Esophagus muscularis mucosa (tissue), 4 donors: ENCODE measurements around the gene SLFN12. TPM values are rescaled to one million over a fixed set of nuclear protein-coding genes. Genes with fewer than 3 reads are reported as not detected.

Source experiments
- DNase-seq: peaks from one replicate; pipeline ENCODE4 v3.0.0-alpha.2; 2017; ENCODE audit errors: extremely low spot score
- H3K27ac ChIP-seq, 4 donors: fragments of 200-600 bp; sonication (generic); replicated peaks in 1 of 4; 1 replicate in 3 of 4; 2 replicates in 1 of 4; pipeline ENCODE4 v1.5.1; 2016 to 2019; ENCODE audit warnings: mild to moderate bottlenecking in 1 of 4
- H3K27me3 ChIP-seq, 4 donors: fragments of 200-600 bp; sonication (generic); one replicate each; pipeline versions ENCODE4 v1.5.1 to v1.6.0; 2016 to 2019
- H3K36me3 ChIP-seq, 4 donors: fragments of 200-600 bp; sonication (generic); one replicate each; pipeline ENCODE4 v1.5.1; 2016 to 2019
- H3K4me1 ChIP-seq, 4 donors: fragments of 200-600 bp; sonication (generic); one replicate each; pipeline ENCODE4 v1.5.1; 2016 to 2019
- H3K4me3 ChIP-seq, 4 donors: fragments of 200-600 bp; sonication (generic); 1 replicate in 2 of 4; 2 replicates in 2 of 4; pipeline ENCODE4 v1.5.1; 2016 to 2019; ENCODE audit warnings: mild to moderate bottlenecking in 4 of 4, moderate library complexity in 1 of 4
- H3K9me3 ChIP-seq, 4 donors: fragments of 200-600 bp; sonication (generic); 1 replicate in 3 of 4; 2 replicates in 1 of 4; pipeline ENCODE4 v1.5.1; 2016 to 2019
- CTCF ChIP-seq, 3 experiments: fragments of 200-600 bp in 2 of 3; fragments of 450-650 bp in 1 of 3; sonication (generic) in 2 of 3; IDR thresholded peaks; one replicate each; pipeline ENCODE4 v1.5.1; 2017 to 2019; ENCODE audit warnings: antibody characterized with exemption in 3 of 3, mild to moderate bottlenecking in 2 of 3, moderate library complexity in 1 of 3
- EP300 ChIP-seq: sonication (generic); formaldehyde crosslinking; IDR thresholded peaks from one replicate; pipeline ENCODE4 v1.6.1; 2017; ENCODE audit warnings: antibody characterized with exemption
- POLR2A ChIP-seq: fragments of 450-650 bp; IDR thresholded peaks from one replicate; pipeline ENCODE4 v1.6.1; 2017; ENCODE audit warnings: antibody characterized with exemption, moderate library complexity, mild to moderate bottlenecking, low read depth
- POLR2AphosphoS5 ChIP-seq, 2 donors: sonication (generic); formaldehyde crosslinking; IDR thresholded peaks; one replicate each; pipeline ENCODE4 v1.6.1; 2017; ENCODE audit warnings: antibody characterized with exemption in 2 of 2
- WGBS: methylation state at CpG from one replicate; pipeline ENCODE4 v1.1.5; 2018; 5-methylcytosine and 5-hydroxymethylcytosine counted together
- intact Hi-C: fragments of 100-400 bp; cut with DNase I; formaldehyde crosslinking; loops from one replicate; pipeline ENCODE4 v1.15.1; 2023
- total RNA-seq, 4 donors: library from RNA; depleted of rRNA; stranded (reverse); fragments of >200 nt; gene quantifications; one replicate each; pipeline versions ENCODE4 v1.1.0 to v1.2.1, GENCODE V29; 2016

The SLFN12 gene
- total RNA-seq, 4 donors from 2014 or later = 6.6 to 11.2 (median 7.7) TPM

- H3K27ac ChIP-seq = peak within 1 kb of the TSS; percentile 81 to 94 (median 90)
- TF ChIP-seq POLR2AphosphoS5 (IDR thresholded peaks at IDR 0.05) (peak; percentile 91 to 96), CTCF (IDR thresholded peaks at IDR 0.05) (no peak), POLR2A (peak; percentile 85), EP300 (no peak)
- DNase-seq = peak; percentile 96
- peak within 1 kb of the TSS; percentile 57 to 85 (median 63) for H3K4me3 ChIP-seq
- H3K27me3 ChIP-seq = peaks cover 0 to 38% (median 0%) of the 10 kb centered on the region in 4 donors
- WGBS = under 1% methylated on average over 16 of the region's 22 CpGs
- H3K36me3 ChIP-seq = peaks cover 0 to 7% (median 0%) of the 10 kb centered on the region in 4 donors
- intact Hi-C loops = loop anchor here (5.0 kb wide), 1 partner anchor 59 kb away; the partner anchor contains the start of gene SLFN12
- H3K9me3 ChIP-seq = no peaks in the 10 kb centered on the region
- peaks cover 12 to 40% (median 24%) of the 10 kb centered on the region in 4 donors for H3K4me1 ChIP-seq
Observed at GRCh38 chr17:35373534-35373983, 58.7 kb downstream of the SLFN12 start, which contains the start of gene SLFN11. Gene SLFN11 (minus strand): TSS chr17:35373621. CDS start chr17:35363807, 9,814 bp downstream.

GRCh38 chr17:35372846-35373533 lies 59.3 kb downstream of the SLFN12 start:
- no peak for DNase-seq
- Histone ChIP-seq H3K4me3 (peak overlapping the region; percentile 57 to 85 (median 63)), H3K27ac (peak overlapping the region; percentile 81 to 94 (median 90)), H3K4me1 (peaks cover 14 to 40% (median 26%) of the 10 kb centered on the region in 4 donors), H3K36me3 (peaks cover 0 to 7% (median 0%) of the 10 kb centered on the region in 4 donors), H3K27me3 (peaks cover 0 to 38% (median 0%) of the 10 kb centered on the region in 4 donors), H3K9me3 (no peaks in the 10 kb centered on the region)
- WGBS = 15% methylated on average over 10 of the region's 25 CpGs
- TF ChIP-seq CTCF (IDR thresholded peaks at IDR 0.05) = no peak
- no peak for TF ChIP-seq POLR2AphosphoS5 (IDR thresholded peaks at IDR 0.05)
- TF ChIP-seq EP300 = no peak
- no peak for TF ChIP-seq POLR2A
- intact Hi-C loops = loop anchor here (5.0 kb wide), 1 partner anchor 59 kb away; the partner anchor contains the start of gene SLFN12

GRCh38 chr17:35371934-35372333 lies 60.4 kb downstream of the SLFN12 start:
- Histone ChIP-seq H3K4me3 (peak overlapping the region in 1 of 4 donors; percentile 85), H3K4me1 (peaks cover 12 to 36% (median 28%) of the 10 kb centered on the region in 4 donors), H3K27ac (no peak overlapping the region), H3K36me3 (peaks cover 0 to 7% (median 0%) of the 10 kb centered on the region in 4 donors), H3K9me3 (no peaks in the 10 kb centered on the region), H3K27me3 (peaks cover 0 to 38% (median 0%) of the 10 kb centered on the region in 4 donors)
- intact Hi-C loops = loop anchor here (5.0 kb wide), 1 partner anchor 60 kb away; the partner anchor contains the start of gene SLFN12
- no peak for DNase-seq
- TF ChIP-seq CTCF (IDR thresholded peaks at IDR 0.05) = no peak
- TF ChIP-seq POLR2A = no peak
- no peak for TF ChIP-seq POLR2AphosphoS5 (IDR thresholded peaks at IDR 0.05)
- TF ChIP-seq EP300 = no peak
- WGBS = 75% methylated on average over 3 of the region's 3 CpGs

GRCh38 chr17:35368081-35368830 lies 64.0 kb downstream of the SLFN12 start:
- no peak overlapping the region for H3K27ac ChIP-seq
- no peaks in the 10 kb centered on the region for H3K9me3 ChIP-seq
- peaks cover 6 to 20% (median 11%) of the 10 kb centered on the region in 4 donors for H3K4me1 ChIP-seq
- DNase-seq = no peak
- H3K36me3 ChIP-seq = peaks cover 0 to 16% (median 10%) of the 10 kb centered on the region in 4 donors
- TF ChIP-seq POLR2AphosphoS5 (IDR thresholded peaks at IDR 0.05) = peak in 1 of 2 donors; percentile 10
- no peak for TF ChIP-seq POLR2A
- H3K4me3 ChIP-seq = no peak overlapping the region
- intact Hi-C loops = no loop called here
- H3K27me3 ChIP-seq = peaks cover 0 to 54% (median 2%) of the 10 kb centered on the region in 4 donors
- WGBS = 72% methylated on average over 4 of the region's 4 CpGs
